ENCODE results near the gene NFKBIE.
A peak's percentile ranks its signal among the peaks of the same experiment; 100 is the strongest.

Gene NFKBIE

DNA sequence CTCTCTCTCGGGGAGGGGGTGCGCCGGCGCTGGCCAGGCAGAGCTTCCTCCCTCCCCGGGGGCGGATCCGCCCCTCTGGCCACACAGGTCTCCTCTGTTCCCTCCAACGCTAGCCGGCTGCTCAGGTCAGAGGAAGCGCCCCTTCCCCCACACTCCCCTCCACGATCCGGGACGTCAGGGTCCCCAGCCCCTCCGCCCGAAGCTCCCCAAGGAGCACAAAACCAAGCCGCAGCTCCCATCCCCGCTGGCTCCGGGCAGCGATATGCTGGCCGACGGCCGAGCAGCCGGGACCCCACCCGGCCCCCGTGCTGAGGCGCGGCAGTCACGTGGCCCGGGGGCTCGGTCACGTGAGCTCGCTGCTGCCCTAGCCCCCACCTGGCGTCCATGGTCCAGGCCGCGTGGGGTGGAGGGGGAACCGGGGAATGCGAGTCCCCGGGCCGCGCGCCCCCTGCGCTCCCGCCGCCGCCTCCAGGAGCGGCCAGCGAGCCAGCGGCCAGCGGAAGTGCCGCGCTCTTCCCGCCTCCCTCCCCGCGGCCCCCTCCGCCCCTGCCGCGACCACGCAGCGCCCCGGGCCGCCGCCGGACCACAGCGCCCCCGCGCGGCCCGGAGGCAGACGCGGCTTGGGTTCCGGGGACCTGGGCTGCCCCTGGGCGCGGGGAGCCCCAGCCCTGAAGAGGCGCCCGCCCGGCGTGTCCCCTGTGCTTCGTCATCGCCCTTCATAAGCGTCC, 8.2 kb downstream of the NFKBIE start, which contains the start of gene SLC35B2:
Gene SLC35B2, minus strand, starts transcription at position 504 of the 728 bp plus-strand sequence. Its CDS starts 118 bp downstream, at position 386.
- DNase-seq = peak; percentile 59

DNA sequence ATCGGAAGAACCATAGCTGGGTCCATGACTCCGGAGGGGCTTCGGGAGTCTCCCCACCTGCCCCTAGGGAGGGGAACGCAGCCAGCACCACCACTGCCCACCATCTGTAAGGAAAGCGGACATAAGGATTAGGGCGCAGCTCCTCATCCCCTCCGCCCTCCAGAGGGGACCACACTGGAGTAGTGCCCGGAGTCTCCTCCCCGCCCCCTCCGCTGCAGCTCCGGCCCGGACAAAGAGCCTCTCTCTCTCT, 8.7 kb downstream of the NFKBIE start:
- DNase-seq = no peak

DNA sequence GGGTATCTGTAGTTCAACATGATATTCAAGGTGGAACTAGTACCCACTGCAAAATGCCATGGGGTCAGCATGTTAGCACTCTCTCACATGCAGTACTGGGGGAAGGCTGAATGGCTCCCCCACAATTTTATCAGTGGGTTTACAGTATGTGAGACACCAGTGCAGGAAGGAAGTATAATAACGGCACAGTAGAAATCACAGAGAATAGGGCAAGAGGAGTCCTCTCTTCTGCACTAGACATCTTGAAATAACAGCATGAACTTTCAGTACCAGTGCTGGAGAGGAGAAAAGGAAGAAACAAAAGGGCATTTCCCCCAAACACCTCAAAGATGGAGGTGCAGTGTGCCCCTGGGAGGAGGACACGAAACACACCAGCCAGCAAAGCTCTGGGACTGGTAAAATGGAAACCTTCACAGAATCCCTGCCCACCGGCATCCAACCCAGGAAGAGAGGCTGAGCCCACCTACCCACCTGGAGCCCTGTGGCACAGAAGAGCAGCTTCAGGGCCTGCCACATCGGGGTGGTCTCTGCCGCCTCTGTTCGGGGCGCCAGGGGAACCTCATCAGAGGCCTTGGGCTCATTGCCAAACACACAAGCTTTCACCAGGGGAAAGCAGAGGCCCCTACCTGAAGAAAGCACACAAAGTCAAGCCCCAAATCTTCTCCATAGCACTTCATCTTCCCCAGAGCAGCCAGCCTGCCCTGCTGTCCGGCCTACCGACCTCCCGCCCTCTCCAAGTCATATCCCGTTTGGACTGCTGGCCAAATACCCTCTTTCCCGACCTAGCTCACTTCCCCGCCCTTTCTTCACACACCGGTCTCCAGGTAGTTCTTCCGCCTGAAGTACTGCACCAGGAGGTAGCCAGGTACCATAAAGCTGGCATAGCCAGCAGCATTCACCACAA, 9.2 kb downstream of the NFKBIE start:
- no peak for DNase-seq

DNA sequence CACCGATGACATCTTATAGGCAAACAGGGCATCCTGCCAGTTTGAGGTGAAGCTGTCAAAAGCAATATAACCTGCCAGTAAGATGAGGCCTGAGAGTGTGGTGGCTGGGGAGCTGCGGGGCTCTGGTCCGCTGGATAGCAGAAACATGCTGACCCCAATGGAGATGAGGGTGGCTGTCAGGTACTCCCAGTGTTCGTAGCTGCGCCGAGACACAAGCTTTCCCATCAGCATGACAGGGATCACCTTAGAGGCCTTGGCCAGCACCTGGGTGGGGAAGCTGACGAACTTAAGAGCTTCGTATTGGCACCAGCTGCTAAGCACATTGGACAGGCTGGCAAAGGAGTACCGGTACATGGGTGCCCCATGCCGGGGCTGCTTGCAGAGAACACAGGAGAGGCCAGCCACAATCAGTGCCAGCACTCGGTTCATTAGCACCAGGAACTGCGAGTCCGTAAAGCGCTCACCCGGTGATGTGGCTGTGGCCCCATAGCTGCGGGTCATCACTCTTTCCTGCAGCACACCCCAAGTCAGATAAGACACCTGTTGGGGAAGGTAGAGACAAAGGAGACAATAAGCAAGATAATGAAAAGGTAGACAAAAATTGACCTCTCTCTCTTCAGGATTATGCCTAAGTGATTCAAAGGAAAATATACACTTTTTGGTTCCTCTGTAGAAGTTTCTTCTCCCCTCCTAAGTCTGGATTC, 10.1 kb downstream of the NFKBIE start:
- no peak for DNase-seq

DNA sequence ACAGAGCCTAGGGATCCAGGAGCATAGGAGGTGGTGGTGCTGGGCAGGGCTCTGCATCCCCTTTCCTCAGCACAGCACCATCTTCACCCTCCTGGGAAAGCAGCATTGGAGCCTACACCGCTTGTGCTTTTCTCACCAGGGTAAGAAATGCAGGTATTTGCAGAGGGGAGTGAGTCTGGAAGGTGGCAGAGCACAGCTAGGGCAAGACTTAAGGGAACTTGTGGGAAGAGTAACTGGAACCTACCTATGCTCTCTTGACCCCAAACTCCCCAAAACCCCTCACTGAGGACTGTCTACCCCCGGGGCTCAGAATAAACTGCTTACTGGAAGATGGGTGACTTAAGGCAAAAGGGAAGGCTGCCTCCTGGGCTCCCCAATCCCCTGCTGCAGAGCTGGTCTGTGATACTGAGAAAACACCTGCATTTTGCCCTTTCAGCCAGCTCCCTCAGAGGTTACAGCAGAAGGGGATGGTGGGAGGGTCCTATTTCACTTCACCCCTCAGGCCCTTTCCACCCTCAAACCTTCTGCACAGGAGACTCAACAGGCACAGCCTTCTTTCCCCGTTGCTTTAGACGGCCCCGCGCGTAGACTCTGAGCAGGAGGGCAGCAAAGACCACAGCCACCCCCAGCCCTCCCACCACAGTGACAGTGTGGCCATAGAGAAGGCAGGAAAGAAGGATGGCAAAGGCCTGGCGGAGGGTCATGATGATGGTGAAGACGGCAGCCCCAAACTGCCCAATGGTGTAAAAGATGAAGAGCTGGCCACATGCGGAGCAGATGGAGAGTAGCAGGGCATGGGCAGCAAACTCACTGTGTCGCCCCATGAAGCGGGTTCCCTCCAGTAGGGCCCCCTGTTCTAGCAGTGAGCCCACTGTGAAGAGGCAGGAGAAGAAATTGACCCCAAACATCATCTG, 10.9 kb downstream of the NFKBIE start:
- DNase-seq = no peak

DNA sequence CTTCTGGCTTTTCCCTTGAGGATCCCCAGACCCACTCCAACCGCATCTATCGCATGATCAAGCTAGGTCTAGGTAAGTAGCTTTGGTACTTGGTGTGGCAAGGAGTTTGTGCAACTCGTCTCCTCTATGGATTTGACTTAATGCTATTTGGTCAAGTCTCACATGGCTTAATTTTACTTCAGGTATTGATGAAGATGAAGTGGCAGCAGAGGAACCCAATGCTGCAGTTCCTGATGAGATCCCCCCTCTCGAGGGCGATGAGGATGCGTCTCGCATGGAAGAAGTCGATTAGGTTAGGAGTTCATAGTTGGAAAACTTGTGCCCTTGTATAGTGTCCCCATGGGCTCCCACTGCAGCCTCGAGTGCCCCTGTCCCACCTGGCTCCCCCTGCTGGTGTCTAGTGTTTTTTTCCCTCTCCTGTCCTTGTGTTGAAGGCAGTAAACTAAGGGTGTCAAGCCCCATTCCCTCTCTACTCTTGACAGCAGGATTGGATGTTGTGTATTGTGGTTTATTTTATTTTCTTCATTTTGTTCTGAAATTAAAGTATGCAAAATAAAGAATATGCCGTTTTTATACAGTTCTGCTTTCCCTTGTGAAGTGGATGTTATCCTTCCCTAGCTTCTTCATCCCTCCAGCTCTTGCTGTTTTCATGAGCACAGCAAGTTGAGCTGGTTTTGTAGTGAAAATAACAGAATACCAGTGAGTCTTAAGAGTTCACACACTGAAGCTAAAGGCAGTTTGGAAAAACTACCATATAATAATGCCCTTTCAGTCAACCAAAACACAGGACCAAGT, 11.8 kb downstream of the NFKBIE start:
- peak; percentile 64 for DNase-seq

DNA sequence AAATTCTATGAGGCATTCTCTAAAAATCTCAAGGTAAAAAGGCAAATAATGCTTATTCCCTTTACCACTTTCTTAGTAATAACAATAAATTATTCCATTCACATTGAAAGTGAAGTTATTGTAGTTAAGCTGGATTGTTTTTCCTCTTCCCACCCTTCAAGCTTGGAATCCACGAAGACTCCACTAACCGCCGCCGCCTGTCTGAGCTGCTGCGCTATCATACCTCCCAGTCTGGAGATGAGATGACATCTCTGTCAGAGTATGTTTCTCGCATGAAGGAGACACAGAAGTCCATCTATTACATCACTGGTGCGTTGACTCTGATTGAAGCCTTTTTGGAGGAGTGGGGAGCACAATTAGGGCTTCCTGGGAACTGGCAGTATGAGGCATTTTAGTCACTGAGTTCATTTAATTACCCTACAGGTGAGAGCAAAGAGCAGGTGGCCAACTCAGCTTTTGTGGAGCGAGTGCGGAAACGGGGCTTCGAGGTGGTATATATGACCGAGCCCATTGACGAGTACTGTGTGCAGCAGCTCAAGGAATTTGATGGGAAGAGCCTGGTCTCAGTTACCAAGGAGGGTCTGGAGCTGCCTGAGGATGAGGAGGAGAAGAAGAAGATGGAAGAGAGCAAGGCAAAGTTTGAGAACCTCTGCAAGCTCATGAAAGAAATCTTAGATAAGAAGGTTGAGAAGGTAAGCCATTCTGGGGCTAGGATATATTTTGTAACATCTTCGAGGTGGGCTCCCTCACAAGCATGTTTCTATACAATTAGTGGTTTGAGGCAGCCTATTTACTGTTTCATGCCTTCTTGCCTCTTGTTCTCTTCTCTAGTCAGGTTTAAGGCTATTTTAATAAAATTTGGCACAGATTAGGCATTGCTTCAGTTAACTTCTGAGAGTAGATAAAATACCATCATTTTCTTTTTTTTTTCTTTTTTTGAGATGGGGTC, 13.5 kb downstream of the NFKBIE start:
- DNase-seq = no peak

DNA sequence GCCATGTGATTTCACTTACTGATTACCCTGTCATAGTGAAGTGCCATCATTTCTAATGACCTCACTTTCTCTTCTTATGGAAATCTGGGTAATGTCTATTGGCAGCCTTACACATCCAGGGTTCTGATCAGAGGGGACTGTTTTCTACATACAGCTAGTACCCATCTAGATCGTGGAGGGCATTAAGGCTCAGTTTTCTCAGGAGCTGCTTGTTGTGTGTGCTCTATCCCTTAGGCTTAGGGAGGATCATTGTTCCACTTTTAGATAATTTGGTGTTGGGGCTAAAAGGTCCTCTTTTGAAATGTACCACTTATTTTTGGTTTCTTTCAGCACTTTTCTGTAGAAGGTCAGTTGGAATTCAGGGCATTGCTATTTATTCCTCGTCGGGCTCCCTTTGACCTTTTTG, 14.6 kb downstream of the NFKBIE start:
- no peak for DNase-seq

DNA sequence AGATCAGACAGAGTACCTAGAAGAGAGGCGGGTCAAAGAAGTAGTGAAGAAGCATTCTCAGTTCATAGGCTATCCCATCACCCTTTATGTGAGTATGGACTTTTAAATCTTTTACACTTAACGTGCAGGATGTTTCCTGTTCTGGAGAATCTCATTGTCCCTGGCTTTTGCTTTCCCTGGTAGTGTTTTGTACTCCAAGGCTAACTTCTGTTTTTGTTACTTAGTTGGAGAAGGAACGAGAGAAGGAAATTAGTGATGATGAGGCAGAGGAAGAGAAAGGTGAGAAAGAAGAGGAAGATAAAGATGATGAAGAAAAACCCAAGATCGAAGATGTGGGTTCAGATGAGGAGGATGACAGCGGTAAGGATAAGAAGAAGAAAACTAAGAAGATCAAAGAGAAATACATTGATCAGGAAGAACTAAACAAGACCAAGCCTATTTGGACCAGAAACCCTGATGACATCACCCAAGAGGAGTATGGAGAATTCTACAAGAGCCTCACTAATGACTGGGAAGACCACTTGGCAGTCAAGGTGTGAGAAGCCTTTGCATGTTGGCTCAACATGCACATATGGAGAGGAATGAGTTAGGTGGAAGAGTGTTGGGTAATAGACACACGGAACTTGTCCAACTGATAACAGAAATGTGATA, 15.2 kb downstream of the NFKBIE start:
- no peak for DNase-seq

DNA sequence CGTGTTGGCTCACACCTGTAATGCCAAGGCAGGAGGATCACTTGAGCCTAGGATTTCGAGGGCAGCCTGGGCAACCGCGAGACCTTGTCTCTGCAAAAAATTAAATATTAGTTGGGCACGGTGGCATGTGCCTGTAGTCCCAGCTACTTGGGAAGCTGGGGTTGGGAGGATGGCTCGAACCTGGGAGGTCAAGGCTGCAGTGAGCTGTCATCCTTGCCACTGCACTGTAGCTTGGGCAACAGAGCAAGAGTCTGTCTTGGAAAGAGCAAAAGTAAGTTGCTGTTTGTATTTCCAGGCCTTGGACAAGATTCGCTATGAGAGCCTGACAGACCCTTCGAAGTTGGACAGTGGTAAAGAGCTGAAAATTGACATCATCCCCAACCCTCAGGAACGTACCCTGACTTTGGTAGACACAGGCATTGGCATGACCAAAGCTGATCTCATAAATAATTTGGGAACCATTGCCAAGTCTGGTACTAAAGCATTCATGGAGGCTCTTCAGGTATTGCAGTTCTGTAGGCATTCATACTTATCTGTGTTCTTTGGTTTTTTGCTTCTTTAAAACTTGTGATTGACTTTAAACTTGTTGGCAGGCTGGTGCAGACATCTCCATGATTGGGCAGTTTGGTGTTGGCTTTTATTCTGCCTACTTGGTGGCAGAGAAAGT, 16.1 kb downstream of the NFKBIE start:
- no peak for DNase-seq

DNA sequence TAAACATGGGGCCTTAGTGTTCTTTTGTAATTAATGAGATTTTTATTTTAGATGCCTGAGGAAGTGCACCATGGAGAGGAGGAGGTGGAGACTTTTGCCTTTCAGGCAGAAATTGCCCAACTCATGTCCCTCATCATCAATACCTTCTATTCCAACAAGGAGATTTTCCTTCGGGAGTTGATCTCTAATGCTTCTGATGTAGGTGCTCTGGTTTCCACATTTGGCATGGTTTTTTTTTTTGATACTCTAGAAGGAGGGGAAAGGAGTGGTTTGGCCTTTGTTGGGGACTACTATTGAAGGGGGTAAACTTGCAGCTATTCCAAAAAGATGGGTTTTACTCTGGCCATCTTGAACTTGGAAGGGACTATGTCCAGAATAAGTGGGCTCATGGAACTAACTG, 16.8 kb downstream of the NFKBIE start:
- DNase-seq = no peak

DNA sequence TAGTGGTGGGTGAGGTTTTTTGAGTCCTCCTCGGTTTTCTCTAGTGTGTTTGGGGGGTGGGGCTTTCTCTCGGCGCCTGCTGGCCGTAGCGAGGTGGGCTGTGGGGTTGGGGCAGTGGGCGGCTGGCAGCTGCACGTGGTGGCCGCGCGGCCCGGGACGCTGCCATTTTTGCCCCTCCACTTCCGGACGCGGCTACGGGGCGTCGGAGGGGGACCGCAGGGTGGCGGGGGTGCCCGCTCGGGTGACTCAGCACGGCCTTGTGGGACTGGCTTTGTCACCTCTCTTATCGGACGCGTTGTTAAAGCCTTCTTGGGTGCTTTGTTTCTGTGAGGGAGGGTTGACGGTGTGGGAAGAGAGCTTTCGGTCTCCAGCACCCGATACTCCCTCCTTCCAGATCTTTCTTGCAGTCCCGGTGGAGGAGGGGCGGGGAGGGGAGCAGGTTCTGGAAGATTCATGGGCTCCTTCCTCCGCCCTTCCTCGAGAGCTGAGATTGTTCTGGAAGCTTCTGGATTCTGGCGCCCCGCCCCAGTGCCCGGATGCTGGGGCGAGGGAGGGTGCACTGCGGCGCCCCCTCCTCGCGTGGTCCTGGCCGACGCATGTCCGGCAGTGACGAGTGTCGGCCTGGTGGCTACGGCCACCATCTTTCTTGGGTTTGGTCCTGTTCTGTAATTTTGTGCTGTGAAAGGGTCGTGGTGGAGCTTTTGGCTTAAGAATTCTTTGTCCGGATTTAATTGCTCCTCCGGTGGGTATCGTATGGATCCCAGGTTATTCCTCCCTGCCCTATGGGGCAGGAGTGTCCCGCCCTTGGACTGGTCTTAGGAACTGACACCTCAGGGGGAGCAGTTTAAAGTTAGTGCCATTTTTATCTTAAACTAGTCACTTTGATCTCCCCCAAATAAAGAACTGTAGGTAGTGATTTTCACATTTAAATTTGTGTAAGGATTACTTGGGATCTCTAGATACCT, 17.7 kb downstream of the NFKBIE start:
- DNase-seq = peak; percentile 85

DNA sequence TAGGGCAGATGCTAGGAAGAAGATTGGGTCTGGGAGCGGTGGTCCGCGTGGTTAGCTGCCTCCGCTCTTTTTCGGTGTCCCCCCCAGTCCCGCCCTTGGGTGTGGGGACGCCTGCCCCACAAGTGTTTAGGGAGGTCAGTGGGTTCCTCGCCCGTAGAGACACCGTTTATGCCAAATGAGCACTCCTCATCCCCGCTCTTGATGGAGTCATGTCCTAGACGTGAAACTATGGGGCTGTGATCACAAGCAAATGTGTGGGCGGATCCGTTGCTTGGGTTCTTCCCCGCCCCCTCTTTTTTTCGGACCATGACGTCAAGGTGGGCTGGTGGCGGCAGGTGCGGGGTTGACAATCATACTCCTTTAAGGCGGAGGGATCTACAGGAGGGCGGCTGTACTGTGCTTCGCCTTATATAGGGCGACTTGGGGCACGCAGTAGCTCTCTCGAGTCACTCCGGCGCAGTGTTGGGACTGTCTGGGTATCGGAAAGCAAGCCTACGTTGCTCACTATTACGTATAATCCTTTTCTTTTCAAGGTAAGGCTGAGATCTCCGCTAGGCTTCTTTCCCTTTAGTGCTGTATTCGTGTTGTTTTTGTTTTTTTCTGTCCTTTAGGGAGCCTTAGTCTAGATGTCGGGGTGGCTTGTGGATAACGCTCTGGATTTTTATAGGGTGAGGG, 18.6 kb downstream of the NFKBIE start, which contains the start of gene HSP90AB1:
Gene HSP90AB1, plus strand, starts transcription at position 439 of the 675 bp plus-strand sequence. CDS start 1,529 bp downstream, outside the sequence.
- peak; percentile 94 for DNase-seq

DNA sequence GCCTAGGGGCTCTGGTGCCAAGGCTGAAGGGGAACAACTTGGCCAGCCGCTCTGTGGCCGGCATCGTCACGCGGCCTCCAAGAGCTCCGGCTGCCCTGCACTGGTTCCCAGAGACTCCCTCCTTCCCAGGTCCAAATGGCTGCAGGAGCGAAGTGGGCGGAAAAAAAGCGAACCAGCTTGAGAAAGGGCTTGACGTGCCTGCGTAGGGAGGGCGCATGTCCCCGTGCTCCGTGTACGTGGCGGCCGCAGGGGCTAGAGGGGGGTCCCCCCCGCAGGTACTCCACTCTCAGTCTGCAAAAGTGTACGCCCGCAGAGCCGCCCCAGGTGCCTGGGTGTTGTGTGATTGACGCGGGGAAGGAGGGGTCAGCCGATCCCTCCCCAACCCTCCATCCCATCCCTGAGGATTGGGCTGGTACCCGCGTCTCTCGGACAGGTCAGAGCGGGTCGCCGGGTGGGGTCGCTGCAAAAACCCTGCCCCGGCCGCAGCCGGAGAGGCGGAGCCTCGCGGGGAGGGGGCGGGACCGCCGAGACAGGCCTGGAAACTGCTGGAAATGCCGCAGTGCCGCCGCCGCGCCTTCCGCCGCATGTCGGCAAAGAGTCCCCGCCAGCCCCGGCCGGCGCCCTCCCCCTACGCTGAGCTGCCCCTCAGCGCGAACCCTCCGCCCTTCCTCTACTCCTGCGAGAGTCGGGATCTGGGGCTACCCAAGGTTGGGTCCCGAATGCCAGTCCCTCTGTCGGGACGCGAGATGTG, 19.3 kb downstream of the NFKBIE start:
- DNase-seq = peak; percentile 76

DNA sequence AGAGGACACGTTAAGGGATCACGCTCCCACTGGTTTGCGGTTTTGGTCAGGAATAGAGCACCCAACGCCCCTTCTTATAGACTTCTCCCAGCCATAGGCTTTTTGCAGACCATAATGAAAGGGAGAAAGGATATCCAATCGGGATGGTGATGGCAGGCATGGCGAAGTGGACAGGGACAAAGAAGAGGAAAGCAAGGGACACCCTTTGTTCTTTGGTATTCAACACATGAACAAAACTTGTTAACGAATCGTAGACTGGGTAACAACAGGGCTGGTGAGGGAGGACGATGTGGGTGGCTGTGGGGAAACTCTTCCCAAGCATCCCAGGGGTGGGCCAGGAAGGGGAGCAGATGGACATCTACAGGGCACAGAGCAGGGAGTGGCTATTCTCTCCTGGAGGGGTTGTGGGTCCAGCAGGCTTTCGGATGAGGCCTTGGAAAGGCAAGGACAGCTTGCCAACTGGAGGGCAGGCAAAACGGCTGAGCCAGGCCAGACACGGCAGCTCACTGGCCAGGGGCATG, 19.9 kb downstream of the NFKBIE start:
- DNase-seq = no peak

DNA sequence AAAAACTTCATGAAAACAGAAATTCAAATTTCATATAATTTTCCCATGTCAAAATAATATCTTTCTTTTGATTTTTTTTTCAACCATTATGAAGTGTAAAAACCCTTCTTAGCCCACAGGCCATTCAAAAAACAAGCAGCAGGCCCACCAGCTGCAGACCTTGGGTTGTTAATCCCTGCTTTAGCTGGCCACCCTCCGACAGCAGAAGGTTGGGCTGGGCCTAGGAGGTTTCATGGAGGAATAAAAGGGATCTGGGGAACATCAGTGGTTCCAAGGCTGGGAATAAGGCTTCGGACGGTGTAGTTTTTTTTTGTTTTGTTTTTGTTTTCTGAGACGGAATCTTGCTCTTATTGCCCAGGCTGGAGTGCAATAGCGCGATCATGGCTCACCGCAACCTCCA, 22.0 kb downstream of the NFKBIE start:
- no peak for DNase-seq

All from activated CD4-positive, alpha-beta T cell treated with anti-CD3 and anti-CD28 coated beads, Interleukin-2, amount 50 U/mL, for 1 hour (primary cell).